ENCODE data around the gene FOLH1.
"Not testable (repeated sequence)": the region's sequence is repeated elsewhere in the genome, so short reads cannot be mapped to it uniquely, and the experiment has no call there.

The FOLH1 gene

GRCh38 chr11:49230001-49230400 lies 21.6 kb upstream of the FOLH1 start:
- WGBS (ENCODE audit: extremely low coverage, insufficient coverage, insufficient read length) = no CpG with 5 or more reads among the region's 3 CpGs
- not testable (repeated sequence) for H3K4me1 ChIP-seq (ENCODE audit: control insufficient read depth in 1 of 2, insufficient read depth in 2 of 2, low read length in 2 of 2); H2BK120ac ChIP-seq (ENCODE audit: insufficient read depth, low read length, poor library complexity)

GRCh38 chr11:49229136-49229535 lies 20.7 kb upstream of the FOLH1 start:
- WGBS (ENCODE audit: extremely low coverage, insufficient coverage, insufficient read length) = no CpG with 5 or more reads among the region's 2 CpGs
- not testable (repeated sequence) for H4K91ac ChIP-seq (ENCODE audit: low read depth, low read length)

More at GRCh38 chr11:49230001-49230400, 21.6 kb upstream of the FOLH1 start:
- not testable (repeated sequence) for H3K9me3 ChIP-seq (ENCODE audit: insufficient read depth, low read depth, low read length); H3K36me3 ChIP-seq (ENCODE audit: control insufficient read depth in 1 of 2, insufficient read depth in 2 of 2, low read length in 2 of 2); H3K4me2 ChIP-seq (ENCODE audit: low read length); H4K12ac ChIP-seq (ENCODE audit: low read depth, low read length); H3K4me3 ChIP-seq (ENCODE audit: low read depth, low read length); H4K91ac ChIP-seq (ENCODE audit: low read depth, low read length); H2BK12ac ChIP-seq (ENCODE audit: low read length); H3K27ac ChIP-seq (ENCODE audit: low read depth, low read length); H3K9ac ChIP-seq (ENCODE audit: low read length); H2AK5ac ChIP-seq (ENCODE audit: low read length); H2AFZ ChIP-seq (ENCODE audit: insufficient read depth, low read length, poor library complexity); H3K18ac ChIP-seq (ENCODE audit: low read length); H4K8ac ChIP-seq (ENCODE audit: low read depth, low read length); H3K79me1 ChIP-seq (ENCODE audit: low read length); H3K79me2 ChIP-seq (ENCODE audit: control insufficient read depth, insufficient read depth, low read length, poor library complexity); H3K23ac ChIP-seq (ENCODE audit: low read length); H3K27me3 ChIP-seq (ENCODE audit: insufficient read depth, low read length); H3K4ac ChIP-seq (ENCODE audit: low read depth, low read length); H3K14ac ChIP-seq (ENCODE audit: low read length); H2BK5ac ChIP-seq (ENCODE audit: low read depth, low read length, poor library complexity); DNase-seq

GRCh38 chr11:49225255-49225785 lies 16.9 kb upstream of the FOLH1 start:
- not testable (repeated sequence) for H3K4me3 ChIP-seq (ENCODE audit: low read depth, low read length); H2AK5ac ChIP-seq (ENCODE audit: low read length)
- WGBS (ENCODE audit: extremely low coverage, insufficient coverage, insufficient read length) = no CpG with 5 or more reads among the region's 8 CpGs

More at GRCh38 chr11:49229136-49229535, 20.7 kb upstream of the FOLH1 start:
- H3K27ac ChIP-seq (ENCODE audit: low read depth, low read length); H3K18ac ChIP-seq (ENCODE audit: low read length); H2BK12ac ChIP-seq (ENCODE audit: low read length); H3K4me3 ChIP-seq (ENCODE audit: low read depth, low read length); H2AK5ac ChIP-seq (ENCODE audit: low read length); H3K23ac ChIP-seq (ENCODE audit: low read length); H3K36me3 ChIP-seq (ENCODE audit: control insufficient read depth in 1 of 2, insufficient read depth in 2 of 2, low read length in 2 of 2); H4K12ac ChIP-seq (ENCODE audit: low read depth, low read length); H3K9ac ChIP-seq (ENCODE audit: low read length); DNase-seq; H3K14ac ChIP-seq (ENCODE audit: low read length); H2BK5ac ChIP-seq (ENCODE audit: low read depth, low read length, poor library complexity); H2BK120ac ChIP-seq (ENCODE audit: insufficient read depth, low read length, poor library complexity); H3K4me2 ChIP-seq (ENCODE audit: low read length); H3K9me3 ChIP-seq (ENCODE audit: insufficient read depth, low read depth, low read length); H3K27me3 ChIP-seq (ENCODE audit: insufficient read depth, low read length); H3K79me1 ChIP-seq (ENCODE audit: low read length); H3K4me1 ChIP-seq (ENCODE audit: control insufficient read depth in 1 of 2, insufficient read depth in 2 of 2, low read length in 2 of 2); H4K8ac ChIP-seq (ENCODE audit: low read depth, low read length); H2AFZ ChIP-seq (ENCODE audit: insufficient read depth, low read length, poor library complexity); H3K4ac ChIP-seq (ENCODE audit: low read depth, low read length); H3K79me2 ChIP-seq (ENCODE audit: control insufficient read depth, insufficient read depth, low read length, poor library complexity): not testable (repeated sequence)

GRCh38 chr11:49221112-49221511 lies 12.7 kb upstream of the FOLH1 start:
- H3K4me3 ChIP-seq (ENCODE audit: low read depth, low read length) = no peak overlapping the region
- H2BK120ac ChIP-seq (ENCODE audit: insufficient read depth, low read length, poor library complexity) = no peak overlapping the region
- H3K27me3 ChIP-seq (ENCODE audit: insufficient read depth, low read length) = no peaks in the 10 kb centered on the region
- H2BK5ac ChIP-seq (ENCODE audit: low read depth, low read length, poor library complexity) = no peak overlapping the region
- H4K91ac ChIP-seq (ENCODE audit: low read depth, low read length) = no peak overlapping the region
- H3K4ac ChIP-seq (ENCODE audit: low read depth, low read length) = no peak overlapping the region
- H2AK5ac ChIP-seq (ENCODE audit: low read length) = no peak overlapping the region
- no peaks in the 10 kb centered on the region for H3K79me2 ChIP-seq (ENCODE audit: control insufficient read depth, insufficient read depth, low read length, poor library complexity)
- no peak overlapping the region for H3K18ac ChIP-seq (ENCODE audit: low read length)
- H2AFZ ChIP-seq (ENCODE audit: insufficient read depth, low read length, poor library complexity) = no peak overlapping the region
- no peaks in the 10 kb centered on the region for H3K4me1 ChIP-seq (ENCODE audit: control insufficient read depth in 1 of 2, insufficient read depth in 2 of 2, low read length in 2 of 2)
- H4K12ac ChIP-seq (ENCODE audit: low read depth, low read length) = no peak overlapping the region
- no peak overlapping the region for H3K27ac ChIP-seq (ENCODE audit: low read depth, low read length)
- no peak overlapping the region for H3K9ac ChIP-seq (ENCODE audit: low read length)
- no peak overlapping the region for H2BK12ac ChIP-seq (ENCODE audit: low read length)
- no peak for DNase-seq
- no peaks in the 10 kb centered on the region for H3K9me3 ChIP-seq (ENCODE audit: insufficient read depth, low read depth, low read length)
- no peak overlapping the region for H3K23ac ChIP-seq (ENCODE audit: low read length)
- H3K79me1 ChIP-seq (ENCODE audit: low read length) = no peaks in the 10 kb centered on the region
- no CpG with 5 or more reads among the region's 5 CpGs for WGBS (ENCODE audit: extremely low coverage, insufficient coverage, insufficient read length)
- H3K4me2 ChIP-seq (ENCODE audit: low read length) = no peak overlapping the region
- H3K14ac ChIP-seq (ENCODE audit: low read length) = no peak overlapping the region
- H4K8ac ChIP-seq (ENCODE audit: low read depth, low read length) = no peak overlapping the region
- no peaks in the 10 kb centered on the region for H3K36me3 ChIP-seq (ENCODE audit: control insufficient read depth in 1 of 2, insufficient read depth in 2 of 2, low read length in 2 of 2)

More at GRCh38 chr11:49225255-49225785, 16.9 kb upstream of the FOLH1 start:
- not testable (repeated sequence) for H2AFZ ChIP-seq (ENCODE audit: insufficient read depth, low read length, poor library complexity); H3K79me2 ChIP-seq (ENCODE audit: control insufficient read depth, insufficient read depth, low read length, poor library complexity); H4K8ac ChIP-seq (ENCODE audit: low read depth, low read length); DNase-seq; H3K9ac ChIP-seq (ENCODE audit: low read length); H4K12ac ChIP-seq (ENCODE audit: low read depth, low read length); H3K14ac ChIP-seq (ENCODE audit: low read length); H3K27ac ChIP-seq (ENCODE audit: low read depth, low read length); H3K36me3 ChIP-seq (ENCODE audit: control insufficient read depth in 1 of 2, insufficient read depth in 2 of 2, low read length in 2 of 2); H3K18ac ChIP-seq (ENCODE audit: low read length); H3K23ac ChIP-seq (ENCODE audit: low read length); H3K4ac ChIP-seq (ENCODE audit: low read depth, low read length); H3K27me3 ChIP-seq (ENCODE audit: insufficient read depth, low read length); H3K4me1 ChIP-seq (ENCODE audit: control insufficient read depth in 1 of 2, insufficient read depth in 2 of 2, low read length in 2 of 2); H2BK5ac ChIP-seq (ENCODE audit: low read depth, low read length, poor library complexity); H2BK120ac ChIP-seq (ENCODE audit: insufficient read depth, low read length, poor library complexity); H3K4me2 ChIP-seq (ENCODE audit: low read length); H4K91ac ChIP-seq (ENCODE audit: low read depth, low read length); H3K79me1 ChIP-seq (ENCODE audit: low read length); H2BK12ac ChIP-seq (ENCODE audit: low read length); H3K9me3 ChIP-seq (ENCODE audit: insufficient read depth, low read depth, low read length)

Measured in trophoblast cell (in vitro differentiated cells and primary cell).